CD4-positive, alpha-beta memory T cell (primary cell): ENCODE measurements around the gene SERPINA7. TPM values are rescaled to one million over a fixed set of nuclear protein-coding genes. Genes with fewer than 3 reads are reported as not detected.

Experiments used
- CTCF ChIA-PET: fragments of 350-600 bp; sonication (Branson Sonifier 250); formaldehyde crosslinking; loops from one replicate; lab custom pipeline; 2021; ENCODE audit warnings: inconsistent platforms; ENCODE audit not compliant: partially characterized antibody; lab: Charles Lee
- POLR2A ChIA-PET: fragments of 350-600 bp; sonication (Branson Sonifier 250); formaldehyde crosslinking; loops from one replicate; lab custom pipeline; 2021; ENCODE audit not compliant: partially characterized antibody; lab: Charles Lee
- DNase-seq, 5 donors: peaks; one replicate each; pipeline versions ENCODE4 v3.0.0 to v3.0.0-alpha.2; 2020 to 2022; ENCODE audit warnings: mixed read lengths in 1 of 5
- H3K27ac ChIP-seq: one replicate; pipeline ENCODE4 v1.7.0; 2013; ENCODE audit warnings: low read depth, low read length
- H3K27me3 ChIP-seq: 2 replicates; pipeline ENCODE4 v1.7.0; 2013; ENCODE audit warnings: mild to moderate bottlenecking, low read length, moderate library complexity; ENCODE audit not compliant: insufficient read depth
- H3K36me3 ChIP-seq: 2 replicates; pipeline ENCODE4 v1.7.0; 2013; ENCODE audit warnings: mild to moderate bottlenecking, low read length, moderate library complexity; ENCODE audit not compliant: insufficient read depth
- H3K4me1 ChIP-seq: 2 replicates; pipeline ENCODE4 v1.7.0; 2013; ENCODE audit warnings: mild to moderate bottlenecking, low read length, moderate library complexity; ENCODE audit not compliant: insufficient read depth
- H3K4me3 ChIP-seq, 2 donors: one replicate each; pipeline ENCODE4 v1.7.0; 2013; ENCODE audit warnings: low read length in 2 of 2, mild to moderate bottlenecking in 1 of 2
- H3K9me3 ChIP-seq, 2 donors: one replicate each; pipeline ENCODE4 v1.7.0; 2013; ENCODE audit warnings: low read length in 2 of 2, control low read depth in 1 of 2; ENCODE audit not compliant: control insufficient read depth in 1 of 2
- H3K27ac Mint-ChIP-seq, 7 donors: one replicate each; pipeline ENCODE4 v1.8.0; 2020 to 2021; ENCODE audit warnings: mixed read lengths in 7 of 7, mild to moderate bottlenecking in 6 of 7, inconsistent platforms in 3 of 7, moderate library complexity in 3 of 7
- H3K27me3 Mint-ChIP-seq, 2 donors: one replicate each; pipeline ENCODE4 v1.8.0; 2020 to 2021; ENCODE audit warnings: mixed read lengths in 2 of 2
- H3K36me3 Mint-ChIP-seq, 2 donors: one replicate each; pipeline ENCODE4 v1.8.0; 2020 to 2021; ENCODE audit warnings: mixed read lengths in 2 of 2, inconsistent platforms in 1 of 2, mild to moderate bottlenecking in 1 of 2
- H3K4me1 Mint-ChIP-seq, 4 donors: one replicate each; pipeline ENCODE4 v1.8.0; 2020 to 2021; ENCODE audit warnings: mixed read lengths in 4 of 4, mild to moderate bottlenecking in 1 of 4
- H3K4me3 Mint-ChIP-seq, 8 donors: one replicate each; pipeline ENCODE4 v1.8.0; 2020 to 2021; ENCODE audit warnings: mixed read lengths in 8 of 8, mild to moderate bottlenecking in 7 of 8, moderate library complexity in 6 of 8, inconsistent platforms in 3 of 8
- H3K9me3 Mint-ChIP-seq, 8 donors: one replicate each; pipeline ENCODE4 v1.8.0; 2020 to 2021; ENCODE audit warnings: mixed read lengths in 8 of 8, mild to moderate bottlenecking in 5 of 8, inconsistent platforms in 3 of 8, moderate library complexity in 1 of 8
- intact Hi-C: fragments of 100-400 bp; cut with micrococcal nuclease; formaldehyde crosslinking; loops from one replicate; pipeline ENCODE4 v1.15.1; 2023
- polyA plus RNA-seq, 2 donors: library from polyadenylated mRNA; unstranded; fragments of 300-500 nt; fragmentation: Illumina TruSeq; gene quantifications; one replicate each; pipeline ENCODE4 v1.2.3, GENCODE V29; 2021
- total RNA-seq, 2 experiments: library from RNA; stranded (reverse); gene quantifications; one replicate each; pipeline ENCODE4 v1.2.3, GENCODE V29; 2021

The SERPINA7 gene
- total and polyA plus RNA-seq, 4 experiments from 2014 or later, result not detected

GRCh38 chrX:106036716-106037115, 1.8 kb downstream of the SERPINA7 start:
- ChIA-PET CTCF (no interaction called here), POLR2A (no interaction called here)
- no peaks in the 10 kb centered on the region for H3K36me3 Mint-ChIP-seq
- H3K4me1 ChIP-seq, result no peaks in the 10 kb centered on the region
- H3K27ac Mint-ChIP-seq, result no peak overlapping the region
- no peaks in the 10 kb centered on the region for H3K36me3 ChIP-seq
- H3K4me3 Mint-ChIP-seq, result no peak overlapping the region
- DNase-seq, result no peak
- intact Hi-C loops, result no loop called here
- no peaks in the 10 kb centered on the region for H3K4me1 Mint-ChIP-seq
- H3K9me3 Mint-ChIP-seq, result peaks cover 0 to 2% (median 0%) of the 10 kb centered on the region in 8 donors
- no peaks in the 10 kb centered on the region for H3K27me3 ChIP-seq
- H3K4me3 ChIP-seq, result no peak overlapping the region
- no peaks in the 10 kb centered on the region for H3K9me3 ChIP-seq
- H3K27ac ChIP-seq, result no peak overlapping the region
- H3K27me3 Mint-ChIP-seq, result no peaks in the 10 kb centered on the region

GRCh38 chrX:106035064-106035463, 3.5 kb downstream of the SERPINA7 start:
- no peak for DNase-seq

GRCh38 chrX:106023947-106024346, 14.6 kb downstream of the SERPINA7 start:
- Histone ChIP-seq H3K27me3 (no peaks in the 10 kb centered on the region), H3K9me3 (no peaks in the 10 kb centered on the region), H3K27ac (no peak overlapping the region), H3K36me3 (no peaks in the 10 kb centered on the region), H3K4me3 (no peak overlapping the region), H3K4me1 (no peaks in the 10 kb centered on the region)
- no peak overlapping the region for H3K27ac Mint-ChIP-seq
- H3K27me3 Mint-ChIP-seq, result no peaks in the 10 kb centered on the region
- no peaks in the 10 kb centered on the region for H3K9me3 Mint-ChIP-seq
- ChIA-PET POLR2A (no interaction called here), CTCF (no interaction called here)
- no peak overlapping the region for H3K4me3 Mint-ChIP-seq
- intact Hi-C loops, result no loop called here
- no peaks in the 10 kb centered on the region for H3K36me3 Mint-ChIP-seq
- DNase-seq, result no peak
- no peaks in the 10 kb centered on the region for H3K4me1 Mint-ChIP-seq

More at GRCh38 chrX:106035064-106035463, 3.5 kb downstream of the SERPINA7 start:
- intact Hi-C loops, result no loop called here
- Histone ChIP-seq H3K27me3 (no peaks in the 10 kb centered on the region), H3K36me3 (no peaks in the 10 kb centered on the region), H3K4me3 (no peak overlapping the region), H3K27ac (no peak overlapping the region), H3K4me1 (no peaks in the 10 kb centered on the region), H3K9me3 (no peaks in the 10 kb centered on the region)
- Mint-ChIP-seq H3K4me3 (no peak overlapping the region), H3K27me3 (no peaks in the 10 kb centered on the region), H3K4me1 (no peaks in the 10 kb centered on the region), H3K27ac (no peak overlapping the region), H3K9me3 (no peaks in the 10 kb centered on the region), H3K36me3 (no peaks in the 10 kb centered on the region)
- ChIA-PET CTCF (no interaction called here), POLR2A (no interaction called here)

GRCh38 chrX:106022238-106022637, 16.3 kb downstream of the SERPINA7 start:
- intact Hi-C loops, result no loop called here
- ChIA-PET POLR2A (no interaction called here), CTCF (no interaction called here)
- H3K9me3 ChIP-seq, result no peaks in the 10 kb centered on the region
- Mint-ChIP-seq H3K36me3 (no peaks in the 10 kb centered on the region), H3K27ac (no peak overlapping the region), H3K9me3 (no peaks in the 10 kb centered on the region), H3K27me3 (no peaks in the 10 kb centered on the region), H3K4me3 (no peak overlapping the region), H3K4me1 (no peaks in the 10 kb centered on the region)
- no peak overlapping the region for H3K4me3 ChIP-seq
- H3K36me3 ChIP-seq, result no peaks in the 10 kb centered on the region
- no peak overlapping the region for H3K27ac ChIP-seq
- no peaks in the 10 kb centered on the region for H3K4me1 ChIP-seq
- H3K27me3 ChIP-seq, result no peaks in the 10 kb centered on the region
- no peak for DNase-seq

- H3K27ac Mint-ChIP-seq, result no peak overlapping the region
- Histone ChIP-seq H3K36me3 (no peaks in the 10 kb centered on the region), H3K4me3 (no peak overlapping the region), H3K27me3 (no peaks in the 10 kb centered on the region), H3K4me1 (no peaks in the 10 kb centered on the region), H3K27ac (no peak overlapping the region), H3K9me3 (no peaks in the 10 kb centered on the region)
- no peak for DNase-seq
- intact Hi-C loops, result no loop called here
- no peaks in the 10 kb centered on the region for H3K36me3 Mint-ChIP-seq
- H3K4me1 Mint-ChIP-seq, result no peaks in the 10 kb centered on the region
- no peaks in the 10 kb centered on the region for H3K27me3 Mint-ChIP-seq
- H3K9me3 Mint-ChIP-seq, result peaks cover 0 to 9% (median 0%) of the 10 kb centered on the region in 8 donors
- no peak overlapping the region for H3K4me3 Mint-ChIP-seq
- CTCF ChIA-PET, result no interaction called here
- POLR2A ChIA-PET, result no interaction called here
Measured at GRCh38 chrX:106014119-106014775, 24.3 kb downstream of the SERPINA7 start.

- Mint-ChIP-seq H3K9me3 (peaks cover 0 to 9% (median 3%) of the 10 kb centered on the region in 8 donors), H3K27ac (no peak overlapping the region), H3K4me1 (no peaks in the 10 kb centered on the region), H3K27me3 (no peaks in the 10 kb centered on the region), H3K36me3 (no peaks in the 10 kb centered on the region), H3K4me3 (no peak overlapping the region)
- intact Hi-C loops, result no loop called here
- H3K9me3 ChIP-seq, result no peaks in the 10 kb centered on the region
- no peak for DNase-seq
- ChIA-PET CTCF (no interaction called here), POLR2A (no interaction called here)
- no peaks in the 10 kb centered on the region for H3K36me3 ChIP-seq
- H3K4me3 ChIP-seq, result no peak overlapping the region
- no peaks in the 10 kb centered on the region for H3K4me1 ChIP-seq
- no peak overlapping the region for H3K27ac ChIP-seq
- no peaks in the 10 kb centered on the region for H3K27me3 ChIP-seq
Measured at GRCh38 chrX:106009145-106009544, 29.4 kb downstream of the SERPINA7 start.

GRCh38 chrX:106007815-106008214, 30.7 kb downstream of the SERPINA7 start:
- DNase-seq, result no peak
- H3K9me3 Mint-ChIP-seq, result peaks cover 0 to 7% (median 4%) of the 10 kb centered on the region in 8 donors
- H3K4me1 ChIP-seq, result no peaks in the 10 kb centered on the region

More at GRCh38 chrX:106007815-106008214, 30.7 kb downstream of the SERPINA7 start:
- intact Hi-C loops, result no loop called here
- ChIA-PET POLR2A (no interaction called here), CTCF (no interaction called here)
- Mint-ChIP-seq H3K27me3 (no peaks in the 10 kb centered on the region), H3K4me1 (no peaks in the 10 kb centered on the region), H3K27ac (no peak overlapping the region), H3K36me3 (no peaks in the 10 kb centered on the region), H3K4me3 (no peak overlapping the region)
- no peak overlapping the region for H3K27ac ChIP-seq
- no peaks in the 10 kb centered on the region for H3K9me3 ChIP-seq
- no peaks in the 10 kb centered on the region for H3K36me3 ChIP-seq
- no peaks in the 10 kb centered on the region for H3K27me3 ChIP-seq
- no peak overlapping the region for H3K4me3 ChIP-seq
